A172 (cell line): ENCODE results near the gene OSBPL5. TPM values are rescaled to one million over a fixed set of nuclear protein-coding genes. Genes with fewer than 3 reads are reported as not detected.

Experiments used
- DNase-seq: peaks from one replicate; pipeline ENCODE4 v3.0.0-alpha.2; 2015; ENCODE audit warnings: low spot score
- total RNA-seq: library from RNA; depleted of rRNA; stranded (reverse); fragments of >200 nt; shearing (Covaris generic); gene quantifications from 2 replicates; pipeline ENCODE4 v1.2.3, GENCODE V29; 2014

Gene OSBPL5
- total RNA-seq, 1 experiment from 2014 or later = 18.1 TPM

- no peak for DNase-seq
Observed at GRCh38 chr11:3198815-3199214, 33.7 kb upstream of the OSBPL5 start.

GRCh38 chr11:3197878-3198528 is 32.9 kb upstream of the OSBPL5 start:
- DNase-seq = no peak

GRCh38 chr11:3197044-3197695 is 32.1 kb upstream of the OSBPL5 start:
- DNase-seq = no peak

GRCh38 chr11:3196161-3197043 is 31.3 kb upstream of the OSBPL5 start:
- DNase-seq = peak; percentile 31

- no peak for DNase-seq
Observed at GRCh38 chr11:3195251-3196160, 30.4 kb upstream of the OSBPL5 start.

GRCh38 chr11:3194016-3194816 is 29.1 kb upstream of the OSBPL5 start:
- DNase-seq = no peak

- DNase-seq = no peak
Observed at GRCh38 chr11:3193373-3194015, 28.4 kb upstream of the OSBPL5 start.

GRCh38 chr11:3192511-3193372 is 27.6 kb upstream of the OSBPL5 start:
- no peak for DNase-seq

GRCh38 chr11:3191586-3192324 is 26.6 kb upstream of the OSBPL5 start:
- no peak for DNase-seq

- no peak for DNase-seq
Observed at GRCh38 chr11:3190600-3190999, 25.5 kb upstream of the OSBPL5 start.

- no peak for DNase-seq
Observed at GRCh38 chr11:3189886-3190583, 24.9 kb upstream of the OSBPL5 start.

GRCh38 chr11:3189196-3189843 is 24.2 kb upstream of the OSBPL5 start:
- DNase-seq = no peak

- DNase-seq = no peak
Observed at GRCh38 chr11:3188496-3189195, 23.5 kb upstream of the OSBPL5 start.

- no peak for DNase-seq
Observed at GRCh38 chr11:3186166-3186953, 21.2 kb upstream of the OSBPL5 start.

GRCh38 chr11:3184732-3185347 is 19.7 kb upstream of the OSBPL5 start:
- no peak for DNase-seq
